ENCODE data around the gene VARS2.
"Not testable (repeated sequence)": the region's sequence is repeated elsewhere in the genome, so short reads cannot be mapped to it uniquely, and the experiment has no call there.

VARS2 gene

GRCh38 chr6:30917487-30917886 lies 3.4 kb downstream of the VARS2 start:
- Histone ChIP-seq H3K27ac (ENCODE audit: low read length) (no peak overlapping the region), H3K9me3 (ENCODE audit: control insufficient read depth in 1 of 2, low read length in 2 of 2) (no peaks in the 10 kb centered on the region), H3K36me3 (ENCODE audit: control insufficient read depth in 1 of 2, insufficient read depth in 2 of 2, low read length in 2 of 2) (peaks cover 36 to 47% of the 10 kb centered on the region in 2 donors), H3K4me1 (ENCODE audit: control insufficient read depth in 1 of 2, insufficient read depth in 2 of 2, low read length in 2 of 2) (peaks cover 15 to 20% of the 10 kb centered on the region in 2 donors), H3K4me3 (ENCODE audit: low read depth in 1 of 2, low read length in 2 of 2) (no peak overlapping the region), H3K27me3 (ENCODE audit: low read depth, low read length) (no peaks in the 10 kb centered on the region)

- no peaks in the 10 kb centered on the region for H3K9me3 ChIP-seq (ENCODE audit: control insufficient read depth in 1 of 2, low read length in 2 of 2)
- H3K4me1 ChIP-seq (ENCODE audit: control insufficient read depth in 1 of 2, insufficient read depth in 2 of 2, low read length in 2 of 2) = peaks cover 13 to 20% of the 10 kb centered on the region in 2 donors
- H3K27ac ChIP-seq (ENCODE audit: low read length) = no peak overlapping the region
- H3K27me3 ChIP-seq (ENCODE audit: low read depth, low read length) = no peaks in the 10 kb centered on the region
- no peak overlapping the region for H3K4me3 ChIP-seq (ENCODE audit: low read depth in 1 of 2, low read length in 2 of 2)
- peaks cover 46 to 59% of the 10 kb centered on the region in 2 donors for H3K36me3 ChIP-seq (ENCODE audit: control insufficient read depth in 1 of 2, insufficient read depth in 2 of 2, low read length in 2 of 2)
Observed at GRCh38 chr6:30918670-30919069, 4.6 kb downstream of the VARS2 start.

GRCh38 chr6:30922447-30922852 lies 8.4 kb downstream of the VARS2 start:
- H3K9me3 ChIP-seq (ENCODE audit: control insufficient read depth in 1 of 2, low read length in 2 of 2) = no peaks in the 10 kb centered on the region
- H3K36me3 ChIP-seq (ENCODE audit: control insufficient read depth in 1 of 2, insufficient read depth in 2 of 2, low read length in 2 of 2) = peaks cover 50 to 77% of the 10 kb centered on the region in 2 donors

GRCh38 chr6:30924040-30924627 lies 10.1 kb downstream of the VARS2 start:
- H3K4me1 ChIP-seq (ENCODE audit: control insufficient read depth in 1 of 2, insufficient read depth in 2 of 2, low read length in 2 of 2); H3K27me3 ChIP-seq (ENCODE audit: low read depth, low read length); H3K27ac ChIP-seq (ENCODE audit: low read length); H3K4me3 ChIP-seq (ENCODE audit: low read depth in 1 of 2, low read length in 2 of 2); H3K9me3 ChIP-seq (ENCODE audit: control insufficient read depth in 1 of 2, low read length in 2 of 2): not testable (repeated sequence)
- H3K36me3 ChIP-seq (ENCODE audit: control insufficient read depth in 1 of 2, insufficient read depth in 2 of 2, low read length in 2 of 2) = peaks cover 41 to 72% of the 10 kb centered on the region in 2 donors

More at GRCh38 chr6:30922447-30922852, 8.4 kb downstream of the VARS2 start:
- Histone ChIP-seq H3K4me1 (ENCODE audit: control insufficient read depth in 1 of 2, insufficient read depth in 2 of 2, low read length in 2 of 2) (no peaks in the 10 kb centered on the region), H3K27me3 (ENCODE audit: low read depth, low read length) (no peaks in the 10 kb centered on the region), H3K4me3 (ENCODE audit: low read depth in 1 of 2, low read length in 2 of 2) (no peak overlapping the region), H3K27ac (ENCODE audit: low read length) (no peak overlapping the region)

GRCh38 chr6:30926644-30927043 lies 12.6 kb downstream of the VARS2 start:
- H3K4me1 ChIP-seq (ENCODE audit: control insufficient read depth in 1 of 2, insufficient read depth in 2 of 2, low read length in 2 of 2) = no peaks in the 10 kb centered on the region
- no peak overlapping the region for H3K27ac ChIP-seq (ENCODE audit: low read length)
- peaks cover 21 to 48% of the 10 kb centered on the region in 2 donors for H3K36me3 ChIP-seq (ENCODE audit: control insufficient read depth in 1 of 2, insufficient read depth in 2 of 2, low read length in 2 of 2)
- peaks cover 0 to 10% of the 10 kb centered on the region in 2 donors for H3K9me3 ChIP-seq (ENCODE audit: control insufficient read depth in 1 of 2, low read length in 2 of 2)
- no peaks in the 10 kb centered on the region for H3K27me3 ChIP-seq (ENCODE audit: low read depth, low read length)
- no peak overlapping the region for H3K4me3 ChIP-seq (ENCODE audit: low read depth in 1 of 2, low read length in 2 of 2)

- H3K9me3 ChIP-seq (ENCODE audit: control insufficient read depth in 1 of 2, low read length in 2 of 2); H3K27me3 ChIP-seq (ENCODE audit: low read depth, low read length); H3K27ac ChIP-seq (ENCODE audit: low read length); H3K4me1 ChIP-seq (ENCODE audit: control insufficient read depth in 1 of 2, insufficient read depth in 2 of 2, low read length in 2 of 2); H3K4me3 ChIP-seq (ENCODE audit: low read depth in 1 of 2, low read length in 2 of 2): not testable (repeated sequence)
- peaks cover 21 to 43% of the 10 kb centered on the region in 2 donors for H3K36me3 ChIP-seq (ENCODE audit: control insufficient read depth in 1 of 2, insufficient read depth in 2 of 2, low read length in 2 of 2)
Observed at GRCh38 chr6:30927080-30927479, 13.0 kb downstream of the VARS2 start.

GRCh38 chr6:30928677-30929076 lies 14.6 kb downstream of the VARS2 start:
- H3K4me3 ChIP-seq (ENCODE audit: low read depth in 1 of 2, low read length in 2 of 2) = peak overlapping the region in 1 of 2 donors; percentile 21
- H3K36me3 ChIP-seq (ENCODE audit: control insufficient read depth in 1 of 2, insufficient read depth in 2 of 2, low read length in 2 of 2) = peaks cover 11 to 27% of the 10 kb centered on the region in 2 donors
- no peaks in the 10 kb centered on the region for H3K27me3 ChIP-seq (ENCODE audit: low read depth, low read length)
- H3K4me1 ChIP-seq (ENCODE audit: control insufficient read depth in 1 of 2, insufficient read depth in 2 of 2, low read length in 2 of 2) = no peaks in the 10 kb centered on the region
- no peak overlapping the region for H3K27ac ChIP-seq (ENCODE audit: low read length)
- H3K9me3 ChIP-seq (ENCODE audit: control insufficient read depth in 1 of 2, low read length in 2 of 2) = peaks cover 0 to 10% of the 10 kb centered on the region in 2 donors

- Histone ChIP-seq H3K9me3 (ENCODE audit: control insufficient read depth in 1 of 2, low read length in 2 of 2) (peaks cover 0 to 10% of the 10 kb centered on the region in 2 donors), H3K4me1 (ENCODE audit: control insufficient read depth in 1 of 2, insufficient read depth in 2 of 2, low read length in 2 of 2) (no peaks in the 10 kb centered on the region), H3K27ac (ENCODE audit: low read length) (no peak overlapping the region), H3K27me3 (ENCODE audit: low read depth, low read length) (no peaks in the 10 kb centered on the region), H3K4me3 (ENCODE audit: low read depth in 1 of 2, low read length in 2 of 2) (no peak overlapping the region), H3K36me3 (ENCODE audit: control insufficient read depth in 1 of 2, insufficient read depth in 2 of 2, low read length in 2 of 2) (peaks cover 9 to 12% of the 10 kb centered on the region in 2 donors)
Observed at GRCh38 chr6:30930506-30930905, 16.5 kb downstream of the VARS2 start.

GRCh38 chr6:30931272-30931671 lies 17.2 kb downstream of the VARS2 start:
- H3K36me3 ChIP-seq (ENCODE audit: control insufficient read depth in 1 of 2, insufficient read depth in 2 of 2, low read length in 2 of 2) = peaks cover 1 to 6% of the 10 kb centered on the region in 2 donors
- no peak overlapping the region for H3K4me3 ChIP-seq (ENCODE audit: low read depth in 1 of 2, low read length in 2 of 2)
- H3K27me3 ChIP-seq (ENCODE audit: low read depth, low read length) = no peaks in the 10 kb centered on the region
- no peaks in the 10 kb centered on the region for H3K4me1 ChIP-seq (ENCODE audit: control insufficient read depth in 1 of 2, insufficient read depth in 2 of 2, low read length in 2 of 2)
- H3K9me3 ChIP-seq (ENCODE audit: control insufficient read depth in 1 of 2, low read length in 2 of 2) = peaks cover 0 to 10% of the 10 kb centered on the region in 2 donors
- no peak overlapping the region for H3K27ac ChIP-seq (ENCODE audit: low read length)

GRCh38 chr6:30931969-30932645 lies 18.1 kb downstream of the VARS2 start, which contains the start of gene SFTA2:
Gene SFTA2 (minus strand): TSS chr6:30932170. CDS start chr6:30932096, 74 bp downstream.
- Histone ChIP-seq H3K36me3 (ENCODE audit: control insufficient read depth in 1 of 2, insufficient read depth in 2 of 2, low read length in 2 of 2) (no peaks in the 10 kb centered on the region), H3K9me3 (ENCODE audit: control insufficient read depth in 1 of 2, low read length in 2 of 2) (peaks cover 0 to 10% of the 10 kb centered on the region in 2 donors), H3K4me3 (ENCODE audit: low read depth in 1 of 2, low read length in 2 of 2) (no peak within 1 kb of the TSS), H3K27ac (ENCODE audit: low read length) (no peak within 1 kb of the TSS), H3K4me1 (ENCODE audit: control insufficient read depth in 1 of 2, insufficient read depth in 2 of 2, low read length in 2 of 2) (no peaks in the 10 kb centered on the region), H3K27me3 (ENCODE audit: low read depth, low read length) (no peaks in the 10 kb centered on the region)

- Histone ChIP-seq H3K27ac (ENCODE audit: low read length) (no peak overlapping the region), H3K4me3 (ENCODE audit: low read depth in 1 of 2, low read length in 2 of 2) (no peak overlapping the region)
Observed at GRCh38 chr6:30932665-30933365, 18.8 kb downstream of the VARS2 start.

More at GRCh38 chr6:30932665-30933365, 18.8 kb downstream of the VARS2 start:
- H3K4me1 ChIP-seq (ENCODE audit: control insufficient read depth in 1 of 2, insufficient read depth in 2 of 2, low read length in 2 of 2) = no peaks in the 10 kb centered on the region
- peaks cover 0 to 10% of the 10 kb centered on the region in 2 donors for H3K9me3 ChIP-seq (ENCODE audit: control insufficient read depth in 1 of 2, low read length in 2 of 2)
- no peaks in the 10 kb centered on the region for H3K27me3 ChIP-seq (ENCODE audit: low read depth, low read length)
- no peaks in the 10 kb centered on the region for H3K36me3 ChIP-seq (ENCODE audit: control insufficient read depth in 1 of 2, insufficient read depth in 2 of 2, low read length in 2 of 2)

Data from muscle layer of duodenum (tissue), 2 donors.